D341Med (cell line): ENCODE data around the gene C17orf78.
"Not testable (repeated sequence)": the region's sequence is repeated elsewhere in the genome, so short reads cannot be mapped to it uniquely, and the experiment has no call there.

Source experiments
- DNase-seq: peaks from one replicate; pipeline ENCODE4 v3.0.0; 2012; ENCODE audit warnings: low spot score

C17orf78 gene

GRCh38 chr17:37375706-37376105 is at the start of gene C17orf78:
TSS of gene C17orf78 (plus strand) at chr17:37375985. CDS start at chr17:37376093, 108 bp downstream.
- no peak for DNase-seq

DNA sequence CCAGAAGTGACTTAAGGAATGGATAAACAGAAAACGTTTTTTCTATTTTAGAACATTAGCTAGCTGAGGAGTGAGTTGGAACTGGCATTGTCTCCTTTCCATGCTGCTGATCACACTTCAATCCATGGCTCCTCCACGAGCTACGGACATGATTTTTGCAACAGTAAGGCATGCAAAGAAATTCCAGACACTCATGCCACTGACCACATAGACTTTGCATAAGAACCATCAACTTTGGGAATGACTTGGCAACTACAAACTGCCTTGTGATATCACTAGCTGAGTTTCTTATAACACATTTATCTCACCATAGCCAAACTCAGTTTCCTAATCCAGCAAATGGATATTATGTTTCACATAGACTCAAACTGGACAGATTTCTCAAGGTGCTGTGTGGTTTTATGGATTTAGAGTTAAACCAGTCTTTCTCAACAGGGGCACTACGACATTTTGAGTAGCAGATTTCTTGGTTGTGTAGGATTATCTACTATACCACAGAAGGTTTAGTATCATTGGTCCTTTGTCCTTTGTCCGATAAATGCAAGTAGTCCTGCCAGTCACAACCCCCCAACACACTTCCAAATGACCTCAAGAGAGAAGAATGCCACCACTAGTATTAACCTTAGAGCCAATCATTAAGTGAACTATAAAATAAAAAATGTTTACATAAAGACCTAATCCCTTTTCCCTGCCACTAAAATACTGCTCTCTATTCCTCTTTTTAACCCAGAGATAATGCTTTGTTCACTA is 48.3 kb upstream of the C17orf78 start:
- no peak for DNase-seq

GRCh38 chr17:37338847-37339246 is 36.9 kb upstream of the C17orf78 start:
- DNase-seq, result no peak

DNA sequence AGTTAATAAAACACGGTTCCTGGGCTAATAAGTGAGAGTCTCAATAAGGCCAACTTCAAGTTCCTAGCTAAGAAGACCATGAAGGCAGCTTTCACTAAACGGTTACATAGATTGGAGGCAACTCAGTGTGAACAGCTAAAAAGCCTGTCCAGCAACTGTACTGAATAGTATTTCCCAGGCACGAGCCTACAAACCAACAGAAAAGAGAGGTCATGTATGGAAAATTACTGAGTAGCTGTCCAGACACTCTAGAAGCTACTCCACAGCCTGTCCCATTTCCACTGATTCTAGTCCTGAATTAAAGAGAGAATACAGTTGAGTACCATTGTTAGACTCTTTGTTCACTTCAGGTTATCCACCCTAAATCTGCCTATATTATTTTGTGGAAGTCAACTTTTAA is 36.5 kb upstream of the C17orf78 start:
- no peak for DNase-seq

GRCh38 chr17:37340804-37341203 is 35.0 kb upstream of the C17orf78 start:
- no peak for DNase-seq

GRCh38 chr17:37342589-37342988 is 33.2 kb upstream of the C17orf78 start:
- DNase-seq, result no peak

DNA sequence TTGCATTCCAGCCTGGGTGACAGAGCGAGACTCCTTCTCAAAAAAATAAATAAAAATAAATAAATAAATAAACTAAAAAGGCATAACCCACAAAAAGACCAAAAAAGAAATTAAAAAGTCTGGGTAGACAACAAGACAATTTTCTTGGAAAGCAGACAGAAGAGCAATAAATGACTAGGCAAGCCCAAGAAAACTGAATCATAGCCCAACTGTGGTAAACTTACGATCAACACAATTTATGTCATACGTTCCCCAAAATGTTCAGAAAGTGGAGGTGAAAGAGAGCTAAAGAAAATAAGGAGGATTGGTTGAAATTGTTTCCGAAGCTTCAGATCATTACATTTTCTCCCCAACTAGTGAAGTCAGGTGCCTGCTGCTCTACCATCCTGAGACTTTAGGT is 31.3 kb upstream of the C17orf78 start:
- DNase-seq, result no peak

DNA sequence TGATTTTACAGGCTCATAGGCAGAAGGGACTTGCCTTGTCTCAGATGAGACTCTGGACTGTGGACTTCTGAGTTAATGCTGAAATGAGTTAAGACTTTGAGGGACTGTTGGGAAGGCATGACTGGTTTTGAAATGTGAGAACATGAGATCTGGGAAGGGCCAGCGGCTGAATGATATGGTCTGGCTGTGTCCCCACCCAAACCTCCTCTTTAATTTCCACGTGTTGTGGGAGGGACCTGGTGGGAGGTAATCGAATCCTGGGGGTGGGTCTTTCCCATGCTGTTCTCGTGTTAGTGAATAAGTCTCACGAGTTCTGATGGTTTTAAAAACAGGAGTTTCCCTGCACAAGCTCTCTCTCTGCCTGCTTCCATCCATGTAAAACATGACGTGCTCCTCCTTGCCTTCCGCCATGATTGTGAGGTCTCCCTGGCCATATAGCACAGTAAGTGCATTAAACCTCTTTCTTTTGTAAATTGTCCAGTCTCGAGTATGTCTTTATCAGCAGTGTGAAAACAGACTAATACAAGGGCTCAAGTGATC is 28.9 kb upstream of the C17orf78 start:
- DNase-seq, result not testable (repeated sequence)

DNA sequence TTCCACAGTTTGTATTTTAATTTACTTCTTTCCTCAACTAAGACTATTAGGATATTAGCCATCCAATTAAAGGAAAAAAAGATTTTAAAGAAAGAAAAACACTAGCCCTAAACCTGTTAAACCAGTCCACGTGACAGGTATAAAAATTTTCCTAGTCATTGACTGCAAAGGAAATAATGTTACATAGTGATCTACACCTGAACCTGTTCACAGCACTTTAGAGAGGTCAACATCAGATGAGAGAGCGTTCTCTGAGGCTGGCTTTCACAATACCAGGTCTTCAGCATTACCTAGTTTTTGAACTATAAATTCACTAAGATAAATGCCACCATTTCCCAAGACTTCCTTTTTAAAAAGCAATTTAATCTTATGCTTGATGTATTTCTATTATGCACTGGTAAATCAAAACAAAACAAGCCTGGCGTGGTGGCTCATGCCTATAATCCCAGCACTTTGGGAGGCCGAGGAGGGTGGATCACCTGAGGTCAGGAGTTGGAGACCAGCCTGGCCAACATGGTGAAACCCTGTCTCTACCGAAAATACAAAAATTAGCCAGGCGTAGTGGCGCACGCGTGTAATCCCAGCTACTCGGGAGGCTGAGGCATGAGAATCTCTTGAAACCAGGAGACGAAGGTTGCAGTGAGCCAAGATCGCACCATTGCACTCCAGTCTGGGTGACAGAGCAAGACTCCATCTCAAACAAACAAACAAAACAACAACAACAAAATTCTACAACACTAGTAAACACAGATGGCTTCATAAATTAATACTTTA is 18.8 kb upstream of the C17orf78 start:
- DNase-seq, result not testable (repeated sequence)

- DNase-seq, result peak; percentile 88
Measured at GRCh38 chr17:37358098-37358829, 17.5 kb upstream of the C17orf78 start.

DNA sequence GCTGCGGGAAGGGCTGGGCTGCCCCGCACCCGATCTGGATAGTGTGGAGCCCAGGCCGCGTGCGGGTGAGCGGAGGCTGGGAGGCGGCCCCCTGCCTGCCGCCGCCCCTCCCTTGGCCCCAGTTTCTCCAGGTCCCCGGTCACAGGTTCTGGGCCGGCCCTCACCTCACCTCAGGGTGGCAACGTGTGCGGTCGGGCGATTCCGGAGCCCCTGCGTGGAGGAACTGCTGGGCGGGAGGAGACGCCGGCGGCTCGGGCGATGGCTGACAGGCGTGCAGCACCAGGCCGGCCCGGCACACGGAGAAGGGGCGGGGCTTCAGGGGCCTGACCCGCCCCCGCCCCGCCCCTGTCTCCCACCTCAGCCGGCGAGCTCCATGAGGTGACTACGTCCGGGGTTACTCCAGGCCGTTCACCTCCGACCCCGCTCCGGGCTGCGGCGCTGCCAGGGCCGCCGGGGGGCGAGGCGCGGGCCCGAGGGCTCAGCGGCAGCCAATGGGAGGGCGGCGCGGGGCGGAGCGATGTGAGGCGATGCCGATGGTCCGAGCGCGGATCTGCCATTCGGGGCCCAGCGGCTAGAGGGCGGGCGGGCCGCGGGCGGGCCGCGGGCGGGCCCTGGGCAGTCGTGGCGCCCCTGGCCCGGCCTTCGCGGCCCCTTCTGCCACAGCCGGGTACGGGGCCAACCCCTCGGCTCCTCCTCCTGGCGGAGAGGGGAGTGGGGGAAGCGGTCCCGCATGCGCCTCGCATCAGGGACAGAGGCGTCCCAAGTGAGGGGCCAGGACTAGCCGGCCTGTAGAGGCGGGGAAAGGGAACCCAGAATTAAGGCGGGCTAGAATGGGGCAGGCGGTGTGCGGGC is 16.7 kb upstream of the C17orf78 start:
- peak; percentile 99 for DNase-seq

DNA sequence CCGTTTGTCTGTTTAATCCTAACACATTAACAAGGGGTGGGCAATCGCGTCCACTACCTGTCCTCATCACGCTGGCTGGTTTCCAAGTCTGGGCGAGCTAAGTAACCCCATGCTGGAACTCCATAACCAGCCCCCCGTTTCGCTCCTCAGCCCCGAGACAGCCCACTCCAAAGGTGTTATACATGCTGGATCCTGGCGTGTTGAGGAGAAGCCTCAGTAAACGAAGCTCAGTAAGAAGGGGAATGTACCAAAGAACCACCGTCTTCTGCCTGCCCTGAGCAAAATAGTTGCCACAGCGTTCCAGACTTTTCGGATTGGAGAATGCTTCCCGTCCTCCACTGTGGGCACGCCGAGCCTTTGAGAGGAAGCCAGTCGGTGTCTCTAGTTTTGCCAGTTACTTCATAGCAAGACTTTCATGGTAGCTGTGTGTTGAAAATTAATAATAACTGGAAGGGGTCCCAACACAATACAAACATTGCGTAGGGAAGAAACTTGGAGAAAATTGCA is 16.1 kb upstream of the C17orf78 start:
- DNase-seq, result no peak

- DNase-seq, result no peak
Measured at GRCh38 chr17:37360632-37361031, 15.2 kb upstream of the C17orf78 start.

GRCh38 chr17:37361543-37361942 is 14.2 kb upstream of the C17orf78 start:
- DNase-seq, result no peak

DNA sequence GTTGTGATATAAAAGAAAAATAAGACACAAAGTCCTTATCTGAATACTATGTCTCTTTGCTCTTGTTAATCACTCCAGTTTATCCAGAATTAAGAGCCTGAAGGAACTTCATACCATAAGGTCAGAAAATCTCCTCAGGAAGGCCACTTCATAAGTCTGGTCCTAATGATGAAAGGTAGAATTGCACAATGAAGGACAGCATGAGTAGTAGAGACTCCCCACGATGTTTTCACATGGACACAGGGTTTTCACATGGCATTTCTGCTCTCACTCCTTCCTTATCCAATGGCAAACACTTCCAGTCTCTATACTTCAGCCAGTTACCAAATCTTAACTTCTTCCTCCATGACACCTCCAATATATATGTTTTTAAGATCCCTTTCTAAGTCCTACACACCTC is 10.2 kb upstream of the C17orf78 start:
- DNase-seq, result no peak

DNA sequence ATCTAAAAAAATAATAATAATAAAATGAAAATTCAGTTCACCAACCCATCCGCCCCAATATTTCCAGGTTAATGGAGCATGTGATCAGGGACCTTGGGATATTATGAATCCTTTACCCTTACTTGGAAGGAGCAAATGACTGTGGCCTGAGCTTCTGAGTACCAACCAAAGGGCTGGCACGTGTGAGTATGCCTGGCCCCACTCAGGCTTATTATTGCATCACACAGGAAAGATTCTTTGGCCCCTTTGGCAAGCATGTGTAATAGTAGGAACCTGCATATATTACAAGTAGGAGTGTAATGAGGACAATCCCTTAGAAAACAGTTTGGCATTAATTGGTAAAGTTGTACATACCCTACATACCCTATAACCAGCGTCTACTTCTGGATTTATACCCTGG is 7.2 kb upstream of the C17orf78 start:
- DNase-seq, result no peak

- peak; percentile 86 for DNase-seq
Measured at GRCh38 chr17:37373530-37374159, 2.1 kb upstream of the C17orf78 start.

- no peak for DNase-seq
Measured at GRCh38 chr17:37382056-37382455, 6.3 kb downstream of the C17orf78 start.

DNA sequence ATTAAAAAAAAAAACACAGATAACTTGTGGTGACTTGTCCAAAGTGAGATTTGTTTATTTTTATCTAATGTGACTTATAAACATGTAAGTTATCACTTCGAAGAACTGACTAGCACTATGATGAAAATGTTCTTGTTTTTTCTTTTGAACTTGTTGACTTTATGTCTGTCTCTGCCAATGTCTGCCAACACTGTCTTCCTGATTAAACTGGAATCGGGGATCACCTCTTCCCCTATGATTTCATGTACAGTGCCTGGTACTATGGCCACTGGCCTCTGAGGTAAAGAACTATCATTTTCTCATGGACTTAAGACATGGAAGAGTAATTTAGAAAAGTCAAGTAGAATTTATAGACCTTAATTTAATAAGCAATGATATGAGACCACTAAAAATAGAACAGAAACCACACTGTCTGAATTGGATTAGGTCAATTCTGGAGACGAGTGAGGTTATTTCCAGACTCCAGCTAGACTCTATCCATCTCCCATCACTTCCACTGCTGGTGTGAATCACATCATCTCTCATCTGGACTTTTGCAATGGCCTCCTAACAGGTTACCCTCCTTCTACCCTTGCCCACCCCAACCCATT is 8.9 kb downstream of the C17orf78 start:
- DNase-seq, result no peak

- DNase-seq, result no peak
Measured at GRCh38 chr17:37385474-37385990, 9.7 kb downstream of the C17orf78 start.
